Activated CD4-positive, alpha-beta T cell treated with anti-CD3 and anti-CD28 coated beads for 1 hour (primary cell): Measurements from ENCODE around the gene FTHL17.

Source experiments
- DNase-seq: peaks from one replicate; pipeline ENCODE4 v3.0.0-alpha.2; 2020

The FTHL17 gene

DNA sequence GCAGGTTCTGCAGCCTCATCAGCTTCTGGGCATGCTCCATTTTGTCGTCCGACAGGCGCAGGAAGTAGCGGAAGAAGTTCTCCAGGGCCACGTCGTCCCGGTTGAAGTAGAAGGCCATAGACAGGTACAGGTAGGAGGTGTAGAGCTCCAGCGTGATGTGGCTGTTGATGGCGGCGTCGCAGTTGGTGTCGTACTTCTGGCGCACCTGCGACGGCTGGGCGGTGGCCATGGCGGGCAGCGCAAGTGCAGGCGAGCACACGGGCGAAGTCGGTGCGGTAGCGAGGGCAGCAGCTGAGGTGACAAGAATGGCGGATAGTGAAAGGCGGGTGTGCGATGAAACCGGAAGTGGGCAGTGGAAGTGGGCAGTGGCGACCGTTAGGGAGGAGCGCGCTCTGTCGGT lies at the start of gene FTHL17:
TSS of gene FTHL17 (minus strand) at position 317 of the 400 bp plus-strand sequence. CDS start at position 229, 88 bp downstream.
- no peak for DNase-seq

DNA sequence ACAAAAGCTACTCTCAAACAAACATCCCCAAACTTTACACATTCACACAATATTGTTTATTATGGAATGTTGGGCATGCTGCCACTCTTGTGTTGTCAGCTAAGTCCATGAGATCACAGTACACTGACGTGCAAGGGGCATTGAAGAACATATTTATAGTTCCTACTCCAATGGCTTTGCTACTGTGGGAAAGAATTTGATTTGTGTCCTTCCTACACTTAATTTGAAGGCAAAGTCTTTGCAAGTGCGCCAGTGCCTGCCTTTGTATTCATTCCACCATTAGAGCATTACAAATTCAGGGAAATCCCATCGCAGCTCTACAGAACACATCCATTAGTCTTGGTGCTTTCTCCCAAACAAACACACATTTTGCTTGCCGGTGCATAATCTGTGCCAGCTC lies 45.4 kb upstream of the FTHL17 start:
- no peak for DNase-seq

- DNase-seq, result no peak
Measured at GRCh38 chrX:31115398-31115797, 43.6 kb upstream of the FTHL17 start.

- DNase-seq, result no peak
Measured at GRCh38 chrX:31114858-31115257, 43.0 kb upstream of the FTHL17 start.

DNA sequence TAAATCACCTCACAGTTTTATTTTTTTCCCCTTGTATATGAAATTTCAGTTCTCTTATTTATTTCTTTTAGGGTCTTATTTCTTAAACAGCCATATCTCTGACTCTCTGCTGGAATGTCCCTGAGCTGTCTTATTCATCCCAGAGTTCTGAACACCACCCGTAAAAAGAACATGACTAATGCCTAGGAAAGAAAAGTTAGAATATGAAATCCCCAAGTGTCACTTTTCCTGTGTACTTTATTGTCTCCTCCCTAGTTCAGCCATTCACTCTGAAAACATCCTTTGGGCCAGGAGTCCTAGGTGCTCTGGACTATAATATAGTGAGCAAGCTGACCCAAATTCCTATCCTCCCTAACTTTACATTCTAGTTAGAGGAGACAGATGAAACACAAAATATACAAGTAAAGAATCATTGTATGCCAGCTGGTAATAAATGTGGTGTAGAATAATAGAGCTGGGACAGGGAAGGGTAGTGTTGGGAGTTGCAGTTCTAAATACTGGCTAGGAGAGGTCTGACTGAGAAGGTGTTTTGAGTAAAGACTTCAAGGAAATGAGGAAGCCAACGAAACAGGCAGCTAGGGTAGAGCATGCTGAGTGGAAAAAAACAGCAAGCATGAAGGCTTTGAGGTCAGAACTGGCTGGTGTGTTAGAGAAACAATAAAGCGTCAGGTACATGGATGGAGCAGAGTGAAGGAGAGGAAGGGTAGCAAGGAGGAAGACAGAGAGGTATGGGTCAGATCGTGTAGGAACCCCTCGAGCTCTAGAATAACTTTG lies 40.6 kb upstream of the FTHL17 start:
- no peak for DNase-seq

GRCh38 chrX:31110657-31111056 lies 38.8 kb upstream of the FTHL17 start:
- no peak for DNase-seq

GRCh38 chrX:31099536-31100090 lies 27.8 kb upstream of the FTHL17 start:
- no peak for DNase-seq

GRCh38 chrX:31098079-31098478 lies 26.2 kb upstream of the FTHL17 start:
- DNase-seq, result no peak

DNA sequence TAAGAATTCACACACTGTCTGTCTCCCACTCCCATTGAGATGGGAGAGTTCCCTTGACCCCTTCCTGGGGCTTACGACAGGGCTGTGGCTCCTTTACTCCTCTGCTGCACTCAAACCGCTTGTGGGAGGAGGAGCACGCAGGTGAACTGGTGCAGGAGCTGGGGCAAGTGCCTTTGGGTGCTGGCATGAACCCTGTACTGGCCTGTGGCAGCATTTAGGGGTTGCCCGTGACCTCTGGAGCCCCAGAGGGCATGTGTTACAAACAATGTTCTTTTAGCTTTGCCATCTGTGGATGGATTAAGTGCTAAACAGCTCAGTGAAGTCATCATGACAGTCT lies 21.8 kb upstream of the FTHL17 start:
- no peak for DNase-seq

- DNase-seq, result no peak
Measured at GRCh38 chrX:31092970-31093638, 21.3 kb upstream of the FTHL17 start.

DNA sequence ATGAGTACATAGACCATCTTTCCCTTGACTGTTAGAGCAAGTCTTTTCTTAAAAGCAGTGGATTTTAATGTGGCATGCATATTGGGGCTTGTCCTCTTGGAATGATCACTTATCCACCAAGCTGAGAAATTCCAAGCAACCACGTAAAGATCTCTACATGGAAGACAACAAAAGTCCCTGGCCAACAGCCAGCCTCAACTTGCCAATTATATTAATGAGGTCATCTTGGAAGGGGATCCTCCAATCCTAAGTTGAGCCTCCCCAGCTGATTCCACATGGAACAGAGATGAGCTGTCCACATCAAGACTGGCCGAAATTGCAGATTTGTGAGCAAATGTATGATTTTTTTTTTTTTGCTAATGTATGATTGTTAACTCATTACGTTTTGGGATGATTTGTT lies 20.6 kb upstream of the FTHL17 start:
- DNase-seq, result no peak

- no peak for DNase-seq
Measured at GRCh38 chrX:31091819-31092218, 20.0 kb upstream of the FTHL17 start.

DNA sequence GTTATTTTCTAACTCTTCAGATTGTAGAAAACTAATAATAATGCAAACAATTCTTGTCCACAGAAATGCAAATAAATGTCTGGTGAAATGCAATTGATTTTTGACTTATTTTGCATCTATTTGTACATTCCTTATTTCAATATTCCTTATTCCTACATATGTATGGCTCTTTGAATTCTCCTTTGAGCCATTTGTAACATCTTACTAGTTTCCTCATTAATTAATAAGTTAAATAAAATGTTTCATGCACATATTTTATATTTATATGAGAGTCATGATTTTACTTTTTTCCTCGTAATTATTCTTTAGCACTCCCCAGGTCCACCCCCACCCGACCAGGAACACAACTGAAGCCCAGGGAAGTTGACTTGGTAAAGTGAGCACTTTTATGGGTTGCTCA lies 2.7 kb upstream of the FTHL17 start:
- no peak for DNase-seq

- DNase-seq, result no peak
Measured at GRCh38 chrX:31071262-31071661, 579 bp downstream of the FTHL17 start.

- DNase-seq, result no peak
Measured at GRCh38 chrX:31070057-31070468, 1.8 kb downstream of the FTHL17 start.

- no peak for DNase-seq
Measured at GRCh38 chrX:31063114-31063513, 8.7 kb downstream of the FTHL17 start.

DNA sequence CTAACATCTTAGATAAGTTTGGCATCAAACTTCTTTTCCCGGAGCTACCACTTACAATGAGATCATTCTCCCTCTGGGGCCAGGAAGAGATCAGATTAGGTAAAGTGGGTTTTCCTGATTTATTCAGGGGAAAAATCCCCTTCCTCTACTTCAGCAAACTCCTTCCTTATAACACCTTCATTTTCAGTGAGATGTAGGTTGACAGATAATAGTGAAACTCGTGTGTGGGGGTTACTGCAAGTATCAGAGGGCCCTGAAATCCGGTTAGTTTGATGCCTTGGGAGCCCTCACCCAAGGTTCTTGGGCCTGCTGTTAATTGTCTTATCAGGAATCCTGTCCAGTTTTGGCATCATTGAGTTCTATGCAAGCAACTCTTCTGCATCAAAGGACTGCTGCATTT lies 10.8 kb downstream of the FTHL17 start:
- DNase-seq, result no peak

- no peak for DNase-seq
Measured at GRCh38 chrX:31060016-31060415, 11.8 kb downstream of the FTHL17 start.

- no peak for DNase-seq
Measured at GRCh38 chrX:31058284-31058683, 13.6 kb downstream of the FTHL17 start.

- no peak for DNase-seq
Measured at GRCh38 chrX:31057691-31058090, 14.2 kb downstream of the FTHL17 start.

DNA sequence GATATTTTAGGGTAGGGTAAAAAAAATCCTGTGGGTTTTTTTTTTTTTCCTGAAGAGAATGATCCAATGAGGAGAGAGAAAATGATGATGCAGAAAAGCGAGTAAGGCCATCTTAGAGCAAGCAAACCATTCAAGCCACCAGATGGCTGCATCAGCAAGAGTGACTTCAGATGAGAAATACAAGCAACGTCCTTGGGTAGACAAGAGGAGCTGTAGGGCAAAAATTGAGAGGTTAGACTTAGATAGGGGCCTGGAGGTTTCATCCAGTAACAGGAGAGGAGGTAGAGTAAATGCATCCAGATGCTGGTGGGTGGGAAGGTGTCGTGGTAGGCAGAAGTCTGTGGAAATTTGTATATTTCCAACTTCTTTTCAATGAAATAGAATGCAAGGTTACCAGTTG lies 14.6 kb downstream of the FTHL17 start:
- no peak for DNase-seq

DNA sequence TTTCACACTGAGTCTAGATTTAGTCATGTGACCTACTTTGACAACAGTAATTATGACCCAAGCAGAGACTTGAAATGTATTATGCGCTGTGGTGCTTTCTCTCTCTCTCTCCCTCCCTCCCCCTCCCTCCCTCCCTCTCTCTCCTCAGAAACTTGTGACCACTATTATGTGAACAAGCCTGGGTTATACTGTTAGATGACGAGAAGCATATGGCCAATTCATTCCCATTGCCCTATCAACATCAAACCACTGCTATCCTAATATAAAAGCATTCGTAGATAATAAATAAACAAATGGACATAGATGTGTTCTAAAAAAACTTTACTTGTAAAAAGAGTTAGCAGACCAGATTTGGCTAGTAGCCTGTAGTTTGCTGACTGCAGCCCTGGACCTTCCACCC lies 18.2 kb downstream of the FTHL17 start:
- DNase-seq, result no peak

- DNase-seq, result no peak
Measured at GRCh38 chrX:31039327-31039711, 32.5 kb downstream of the FTHL17 start.

DNA sequence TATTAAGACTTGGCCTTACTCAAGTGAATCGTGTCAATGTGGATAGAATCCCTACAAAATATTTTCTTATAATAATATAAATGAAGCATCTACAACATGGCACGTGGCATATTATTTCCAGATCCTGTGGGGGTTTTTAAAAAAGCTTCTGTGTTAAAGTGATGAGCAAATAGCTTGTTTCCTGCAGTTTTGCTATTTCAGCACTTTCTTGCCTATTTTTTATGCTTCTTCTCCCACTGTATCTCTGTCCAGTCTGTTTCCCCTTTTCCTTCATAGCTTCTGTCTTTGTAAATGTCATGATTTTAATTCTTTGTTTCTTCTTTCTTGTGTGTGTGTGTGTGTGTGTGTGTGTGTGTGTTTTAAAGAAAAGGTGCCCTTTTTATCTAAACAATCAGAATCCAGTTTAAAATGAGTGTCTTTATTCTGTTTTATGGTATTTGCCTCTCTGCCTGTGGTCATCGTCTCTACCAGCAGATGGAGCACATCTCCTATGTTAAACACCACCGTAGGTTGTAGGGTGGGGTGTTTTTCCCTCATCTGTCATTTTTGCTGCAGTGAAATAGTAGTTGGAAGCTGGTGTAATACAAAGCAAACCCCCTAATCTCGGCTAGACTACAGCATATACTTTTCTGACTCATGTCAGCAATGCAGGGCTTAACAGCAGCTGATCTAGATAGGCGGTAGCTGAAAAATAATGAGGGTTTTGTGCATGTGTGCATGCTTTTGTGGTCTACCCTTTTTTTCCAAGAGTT lies 33.1 kb downstream of the FTHL17 start:
- no peak for DNase-seq
